Ecto neural progenitor cell (in vitro differentiated cells): ENCODE data around the gene C9orf85.
"Not testable (repeated sequence)": the region's sequence is repeated elsewhere in the genome, so short reads cannot be mapped to it uniquely, and the experiment has no call there.

ENCODE experiments used
- DNase-seq: peaks from one replicate; pipeline ENCODE4 v3.0.0-alpha.2; 2018; ENCODE audit warnings: low spot score

C9orf85 gene

GRCh38 chr9:71941998-71942567 lies 30.6 kb downstream of the C9orf85 start:
- no peak for DNase-seq

GRCh38 chr9:71944754-71945375 lies 33.4 kb downstream of the C9orf85 start:
- no peak for DNase-seq

DNA sequence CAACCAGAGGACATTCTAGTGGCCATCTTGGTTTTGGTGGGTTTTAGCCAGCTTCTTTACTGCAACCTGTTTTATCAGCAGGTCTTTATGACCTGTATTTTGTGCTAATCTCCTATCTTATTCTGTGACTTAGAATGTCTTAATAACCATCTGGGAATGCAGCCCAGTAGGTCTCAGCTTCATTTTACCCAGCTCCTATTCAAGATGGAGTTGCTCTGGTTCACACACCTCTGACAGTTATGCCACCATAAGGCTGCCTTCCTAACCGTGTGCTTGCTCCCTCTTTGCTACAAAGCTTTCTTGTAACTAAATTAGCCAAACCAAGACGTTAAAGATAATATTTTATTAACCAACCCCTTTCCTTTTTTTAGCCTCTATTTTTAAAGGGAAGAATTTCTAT lies 43.2 kb downstream of the C9orf85 start:
- DNase-seq = not testable (repeated sequence)

DNA sequence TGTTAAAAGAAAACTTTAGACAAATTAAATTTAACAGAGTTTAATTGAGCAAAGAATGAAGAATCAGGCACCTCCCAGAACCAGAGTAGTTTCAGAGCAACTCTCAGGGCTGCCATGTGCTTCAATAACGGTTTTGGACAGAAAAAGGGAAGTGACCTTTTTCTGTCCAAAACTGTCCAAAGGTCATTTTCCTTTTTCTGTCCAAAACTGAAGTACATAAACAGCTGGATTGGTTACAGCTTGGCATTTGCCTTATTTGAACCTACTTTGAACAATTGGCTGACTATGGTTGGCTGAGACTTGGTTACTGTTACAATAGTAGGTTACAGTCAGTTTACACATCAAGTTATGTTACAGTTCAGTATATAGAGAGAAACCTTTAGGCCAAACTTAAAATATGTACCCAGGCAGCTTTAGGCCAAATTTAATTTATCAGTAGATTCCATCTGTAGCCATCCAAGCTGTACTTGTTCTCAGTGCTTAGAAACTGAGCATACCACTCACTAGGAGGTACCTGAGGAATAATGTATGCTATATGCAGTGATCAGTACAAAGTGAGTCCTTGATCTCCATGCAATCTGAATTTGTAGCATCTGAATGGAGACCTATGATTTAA lies 44.0 kb downstream of the C9orf85 start:
- no peak for DNase-seq

DNA sequence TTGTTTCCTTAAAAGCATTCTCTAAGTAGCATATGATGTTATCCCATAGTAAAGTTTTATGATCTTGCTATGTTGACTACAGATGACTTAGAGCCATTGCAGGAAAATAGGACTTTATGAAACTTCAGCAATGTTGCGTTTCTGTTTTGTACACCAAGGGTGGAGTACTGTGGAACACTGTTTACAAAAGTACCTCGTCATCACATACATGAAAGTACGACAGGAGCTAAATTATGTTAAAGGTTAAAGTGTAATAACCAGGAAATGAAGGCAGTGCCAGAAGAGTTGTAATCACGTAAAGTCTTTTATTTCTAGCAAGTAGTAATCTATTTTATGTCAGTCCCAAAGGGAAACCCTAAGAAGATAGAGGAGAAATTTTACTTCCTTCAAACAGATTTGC lies 50.9 kb downstream of the C9orf85 start:
- no peak for DNase-seq

- DNase-seq = not testable (repeated sequence)
These were observed 52.1 kb downstream of the C9orf85 start for GRCh38 chr9:71963471-71963996.

DNA sequence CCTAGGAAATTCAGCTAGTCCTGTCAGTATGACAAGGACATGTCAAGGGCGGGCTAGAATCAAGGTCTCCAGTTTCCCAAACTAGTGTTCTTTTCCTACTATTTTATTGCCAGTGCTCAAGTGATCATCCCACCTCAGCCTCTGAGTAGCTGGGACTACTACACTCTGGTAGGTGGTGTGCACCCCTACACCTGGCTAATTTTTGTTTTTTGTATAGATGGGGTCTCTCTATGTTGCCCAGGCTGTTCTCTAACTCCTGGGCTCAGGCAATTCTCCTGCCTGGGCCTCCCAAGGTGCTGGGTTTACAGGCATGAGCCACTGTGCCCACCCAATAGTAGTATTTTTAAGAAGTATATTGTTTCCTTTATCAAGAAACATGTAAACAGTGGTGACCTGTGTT lies 54.0 kb downstream of the C9orf85 start:
- no peak for DNase-seq

- no peak for DNase-seq
These were observed 55.2 kb downstream of the C9orf85 start for GRCh38 chr9:71966601-71967000.

DNA sequence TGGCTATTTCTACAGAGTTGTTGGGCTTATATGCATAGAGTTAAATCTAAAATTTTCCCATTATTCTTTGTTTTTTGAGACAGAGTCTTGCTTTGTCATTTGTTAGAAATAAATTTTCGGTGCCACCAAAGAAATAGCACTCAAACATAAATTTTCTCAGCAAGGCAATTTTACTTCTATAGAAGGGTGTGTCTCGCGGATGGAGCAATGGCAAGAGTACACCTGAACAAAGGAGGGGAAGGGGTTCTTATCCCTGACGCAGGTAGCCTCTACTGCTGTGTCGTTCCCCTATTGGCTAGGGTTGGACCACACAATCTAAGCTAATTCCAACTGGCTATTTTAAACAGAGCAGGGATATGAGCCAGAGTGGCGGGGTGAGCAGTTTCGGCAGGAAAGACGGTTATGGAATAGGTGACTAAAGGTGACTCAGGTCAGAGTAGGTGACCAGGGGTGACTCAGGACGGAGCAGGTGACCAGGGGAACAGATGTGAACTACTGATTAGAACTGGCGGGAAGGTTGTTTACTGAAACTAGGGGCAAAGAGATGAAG lies 57.2 kb downstream of the C9orf85 start:
- DNase-seq = no peak

DNA sequence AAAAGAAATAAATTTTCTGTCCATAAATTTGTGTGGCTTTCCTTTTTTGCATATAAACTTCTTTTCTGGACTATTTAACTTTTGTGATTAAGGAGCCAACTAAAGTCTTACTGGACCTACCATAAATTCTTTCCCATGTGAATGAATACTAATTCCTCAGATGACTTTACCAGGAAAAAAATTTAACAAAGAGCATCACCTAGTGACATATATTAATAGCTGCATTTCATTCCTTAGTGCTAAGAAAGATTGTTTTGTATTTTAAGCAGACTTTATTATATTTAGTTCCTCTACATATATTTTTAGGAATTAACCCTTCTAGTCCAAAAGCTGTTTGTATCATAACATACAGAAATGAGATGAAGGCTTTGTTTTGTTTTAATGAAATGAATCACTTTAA lies 64.4 kb downstream of the C9orf85 start:
- no peak for DNase-seq

DNA sequence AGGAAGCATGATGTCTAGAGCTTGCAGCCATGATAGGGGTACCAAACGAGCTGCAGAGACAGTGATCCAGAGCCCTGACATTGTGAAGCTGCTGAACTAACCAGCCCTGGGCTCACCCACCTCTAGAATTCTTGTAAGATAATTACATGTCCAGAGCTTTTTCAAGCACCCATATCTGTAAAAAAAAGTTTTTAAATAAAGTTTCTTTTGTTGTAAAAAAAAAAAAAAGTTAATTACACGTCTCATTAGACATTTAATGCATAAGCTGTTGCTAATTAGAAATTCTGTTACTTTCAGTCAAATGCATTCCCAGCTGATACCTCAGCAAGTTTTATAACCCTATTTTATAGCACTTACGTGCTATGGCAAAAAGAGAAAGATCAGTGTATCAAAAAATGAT lies 65.6 kb downstream of the C9orf85 start:
- no peak for DNase-seq

- no peak for DNase-seq
These were observed 69.1 kb downstream of the C9orf85 start for GRCh38 chr9:71980266-71981190.

DNA sequence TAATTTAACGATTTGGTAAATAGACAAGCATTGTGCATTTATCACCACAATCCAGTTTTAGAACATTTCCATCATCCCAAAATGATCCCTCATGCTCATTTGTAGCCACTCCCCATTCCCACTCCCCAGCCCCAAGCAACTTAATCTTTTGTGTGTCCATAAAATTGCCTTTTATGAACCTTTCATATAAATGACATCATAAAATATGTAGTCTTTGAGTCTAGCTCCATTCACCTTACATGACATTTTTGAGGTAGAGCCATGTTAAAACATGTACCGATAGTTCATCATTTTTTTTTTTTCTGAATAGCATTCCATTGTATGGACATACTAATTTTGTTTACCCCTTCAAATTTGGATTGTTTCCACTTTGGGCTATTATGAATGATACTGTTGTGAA lies 70.5 kb downstream of the C9orf85 start:
- no peak for DNase-seq

- no peak for DNase-seq
These were observed 73.0 kb downstream of the C9orf85 start for GRCh38 chr9:71984403-71984802.

DNA sequence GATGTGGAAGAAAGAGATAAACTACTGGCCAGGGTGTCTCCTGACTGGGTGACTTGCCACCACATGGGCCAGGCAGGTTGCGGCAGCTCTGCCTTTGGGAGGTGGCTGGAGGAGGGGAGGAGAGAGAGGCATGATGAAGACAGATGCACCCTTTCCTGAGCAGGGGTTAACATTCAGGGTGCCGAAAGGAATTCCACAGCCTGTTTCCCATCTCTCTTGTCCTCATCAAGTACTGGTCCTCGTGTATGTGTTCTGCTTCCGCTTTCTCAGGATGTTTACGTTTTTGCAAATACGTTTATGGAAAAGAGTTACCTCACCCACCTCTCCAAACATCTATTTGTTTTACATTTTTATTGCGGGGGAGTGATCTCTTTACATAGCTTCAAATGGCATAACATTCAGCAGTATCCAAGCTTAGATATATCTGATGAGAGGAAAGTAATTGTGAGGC lies 73.4 kb downstream of the C9orf85 start:
- DNase-seq = no peak

DNA sequence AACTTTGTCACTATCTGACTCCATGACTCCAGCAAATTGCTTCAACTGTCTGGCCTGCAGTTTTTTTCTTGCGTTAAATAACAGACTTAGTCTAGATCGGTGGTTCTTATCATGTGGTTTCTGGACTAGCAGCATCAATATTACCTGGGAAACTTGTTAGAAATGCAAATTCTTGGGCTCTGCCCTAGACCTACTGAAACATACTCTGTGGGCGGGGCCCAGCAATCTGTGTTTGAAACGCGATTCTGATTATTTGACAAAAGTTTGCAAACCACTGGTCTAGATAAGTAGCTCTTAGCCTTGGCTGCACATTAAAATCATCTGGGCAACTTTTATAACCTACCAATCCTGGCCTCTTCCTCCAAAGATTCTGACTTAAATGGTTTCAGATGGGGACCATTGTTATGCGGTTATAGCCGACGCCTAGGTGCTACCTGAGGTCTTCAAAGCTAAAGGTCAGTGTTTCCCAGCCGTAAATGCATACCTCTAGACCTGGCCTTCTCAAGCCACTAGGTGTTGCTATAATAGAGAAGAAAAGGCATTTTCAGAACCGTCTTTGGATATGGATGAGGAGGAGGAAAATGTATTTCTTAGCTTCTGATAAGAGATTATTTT lies 74.0 kb downstream of the C9orf85 start:
- no peak for DNase-seq

GRCh38 chr9:71986900-71987299 lies 75.5 kb downstream of the C9orf85 start:
- DNase-seq = no peak

GRCh38 chr9:71987471-71988371 lies 76.3 kb downstream of the C9orf85 start:
- DNase-seq = no peak

DNA sequence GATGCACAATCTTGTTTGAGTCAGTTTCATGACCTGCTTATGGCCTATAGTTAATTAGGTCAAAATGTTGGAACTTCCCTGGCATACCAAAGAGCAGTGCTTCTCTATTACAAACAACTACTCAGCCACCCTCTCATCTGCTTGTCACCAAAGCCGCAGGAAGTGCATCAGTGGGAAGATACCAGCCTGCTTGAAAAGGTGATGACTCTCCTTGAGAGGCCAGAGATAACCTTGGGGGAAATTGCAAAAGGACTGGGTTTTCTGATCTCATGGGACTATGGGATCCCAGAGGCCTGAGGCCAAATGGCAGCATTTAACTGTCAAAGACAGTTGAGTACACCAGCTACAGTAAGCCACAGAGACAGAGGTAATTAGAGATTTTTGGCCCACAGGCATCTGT lies 79.0 kb downstream of the C9orf85 start:
- DNase-seq = no peak

DNA sequence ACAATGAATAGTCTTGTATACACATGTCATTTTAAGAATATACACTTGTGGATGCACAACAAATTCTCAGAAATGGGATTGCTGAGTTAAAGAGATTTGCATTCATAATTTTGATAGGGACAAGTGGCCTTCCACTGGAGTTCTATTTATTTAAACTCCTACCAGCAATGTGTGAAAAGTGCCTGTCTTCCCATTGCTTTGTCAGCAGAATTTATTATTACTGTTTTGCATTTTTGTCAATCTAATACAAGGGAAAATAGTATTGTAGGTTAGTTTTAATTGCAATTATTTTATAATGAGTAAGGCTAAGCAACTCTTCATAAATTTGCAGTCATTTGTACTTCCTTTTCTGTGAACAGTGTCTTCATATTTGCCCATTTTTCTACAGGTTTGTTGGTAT lies 94.0 kb downstream of the C9orf85 start:
- no peak for DNase-seq

GRCh38 chr9:72006501-72006900 lies 95.1 kb downstream of the C9orf85 start:
- DNase-seq = no peak
